ENCODE results near the gene POPDC2.

DNA sequence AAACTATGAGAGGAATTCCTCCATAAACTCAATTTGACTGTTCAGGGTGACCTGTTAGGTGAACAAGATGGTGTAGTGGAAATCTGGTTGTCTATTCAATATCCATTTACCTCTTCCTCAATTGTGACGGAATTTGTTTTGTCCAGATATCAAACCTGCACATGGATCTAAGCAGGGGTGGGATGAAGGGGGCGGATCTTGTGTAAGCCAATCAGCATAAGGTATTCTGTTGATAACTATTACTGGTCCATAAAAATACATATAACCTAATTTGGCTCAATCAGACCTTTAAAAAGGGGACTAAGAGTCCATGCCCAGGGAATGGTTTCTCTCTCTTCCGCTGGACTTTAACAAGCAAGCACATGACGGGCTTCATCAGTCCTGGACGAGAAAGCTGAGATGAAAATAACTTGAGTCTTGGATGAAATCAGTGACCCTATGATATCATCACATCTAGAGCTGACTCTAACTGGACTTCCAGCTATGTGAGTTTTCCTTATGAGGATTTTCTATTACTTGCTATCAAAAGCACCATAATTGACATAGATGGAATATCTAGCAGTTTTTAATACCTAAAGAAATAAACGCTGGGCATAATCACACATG is 5.7 kb upstream of the POPDC2 start:
- TF ChIP-seq GABPA (IDR thresholded peaks at IDR 0.05; ENCODE audit: low read depth): no peak
- TF ChIP-seq, protein P1, sequence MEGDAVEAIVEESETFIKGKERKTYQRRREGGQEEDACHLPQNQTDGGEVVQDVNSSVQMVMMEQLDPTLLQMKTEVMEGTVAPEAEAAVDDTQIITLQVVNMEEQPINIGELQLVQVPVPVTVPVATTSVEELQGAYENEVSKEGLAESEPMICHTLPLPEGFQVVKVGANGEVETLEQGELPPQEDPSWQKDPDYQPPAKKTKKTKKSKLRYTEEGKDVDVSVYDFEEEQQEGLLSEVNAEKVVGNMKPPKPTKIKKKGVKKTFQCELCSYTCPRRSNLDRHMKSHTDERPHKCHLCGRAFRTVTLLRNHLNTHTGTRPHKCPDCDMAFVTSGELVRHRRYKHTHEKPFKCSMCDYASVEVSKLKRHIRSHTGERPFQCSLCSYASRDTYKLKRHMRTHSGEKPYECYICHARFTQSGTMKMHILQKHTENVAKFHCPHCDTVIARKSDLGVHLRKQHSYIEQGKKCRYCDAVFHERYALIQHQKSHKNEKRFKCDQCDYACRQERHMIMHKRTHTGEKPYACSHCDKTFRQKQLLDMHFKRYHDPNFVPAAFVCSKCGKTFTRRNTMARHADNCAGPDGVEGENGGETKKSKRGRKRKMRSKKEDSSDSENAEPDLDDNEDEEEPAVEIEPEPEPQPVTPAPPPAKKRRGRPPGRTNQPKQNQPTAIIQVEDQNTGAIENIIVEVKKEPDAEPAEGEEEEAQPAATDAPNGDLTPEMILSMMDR (IDR thresholded peaks at IDR 0.05; ENCODE audit: insufficient read depth, low read length): no peak

Data from HL-60 (cell line).